ENCODE results near the gene HRH4. TPM values are rescaled to one million over a fixed set of nuclear protein-coding genes. Genes with fewer than 3 reads are reported as not detected.
A peak's percentile ranks its signal among the peaks of the same experiment; 100 is the strongest.

Gene HRH4
- total RNA-seq, 2 donors from 2014 or later: 0.20 TPM; not detected in 1

GRCh38 chr18:24485681-24486080 is 25.2 kb downstream of the HRH4 start:
- Mint-ChIP-seq H3K27ac (no peak overlapping the region), H3K36me3 (ENCODE audit: low read depth) (no peaks in the 10 kb centered on the region), H3K9me3 (no peaks in the 10 kb centered on the region), H3K4me3 (no peak overlapping the region), H3K27me3 (ENCODE audit: insufficient read depth) (peaks cover 1% of the 10 kb centered on the region), H3K4me1 (peaks cover 3% of the 10 kb centered on the region)
- WGBS, 2 experiments (ENCODE audit: insufficient coverage in 1 of 2, insufficient read length in 1 of 2): 93 to 97% methylated on average over 2 of the region's 3 CpGs
- Histone ChIP-seq H3K4me1 (ENCODE audit: control insufficient read depth, insufficient read depth, low read length) (no peaks in the 10 kb centered on the region), H3K9me3 (ENCODE audit: control insufficient read depth, low read length) (no peaks in the 10 kb centered on the region), H3K27me3 (ENCODE audit: control insufficient read depth, insufficient read depth, low read length, poor library complexity, severe bottlenecking) (no peaks in the 10 kb centered on the region), H3K9ac (ENCODE audit: extremely low read depth, low read length, poor library complexity, severe bottlenecking) (no peak overlapping the region), H3K36me3 (ENCODE audit: control insufficient read depth, insufficient read depth, low read length) (no peaks in the 10 kb centered on the region), H3K4me3 (ENCODE audit: low read length) (no peak overlapping the region), H3K27ac (ENCODE audit: low read depth, low read length) (no peak overlapping the region)
- TF ChIP-seq CTCF (conservative IDR thresholded peaks at IDR 0.05): no peak
- no peak for DNase-seq

GRCh38 chr18:24486684-24487083 is 26.2 kb downstream of the HRH4 start:
- H3K9me3 Mint-ChIP-seq: no peaks in the 10 kb centered on the region
- H3K27ac Mint-ChIP-seq: no peak overlapping the region

GRCh38 chr18:24488824-24489493 is 28.5 kb downstream of the HRH4 start:
- Histone ChIP-seq H3K36me3 (ENCODE audit: control insufficient read depth, insufficient read depth, low read length) (no peaks in the 10 kb centered on the region), H3K9me3 (ENCODE audit: control insufficient read depth, low read length) (peaks cover 5% of the 10 kb centered on the region), H3K27me3 (ENCODE audit: control insufficient read depth, insufficient read depth, low read length, poor library complexity, severe bottlenecking) (no peaks in the 10 kb centered on the region), H3K27ac (ENCODE audit: low read depth, low read length) (no peak overlapping the region), H3K9ac (ENCODE audit: extremely low read depth, low read length, poor library complexity, severe bottlenecking) (no peak overlapping the region), H3K4me1 (ENCODE audit: control insufficient read depth, insufficient read depth, low read length) (no peaks in the 10 kb centered on the region), H3K4me3 (ENCODE audit: low read length) (no peak overlapping the region)
- H3K27ac Mint-ChIP-seq: no peak overlapping the region
- H3K27me3 Mint-ChIP-seq (ENCODE audit: insufficient read depth): no peaks in the 10 kb centered on the region
- no peak for DNase-seq
- H3K36me3 Mint-ChIP-seq (ENCODE audit: low read depth): no peaks in the 10 kb centered on the region
- no peak overlapping the region for H3K4me3 Mint-ChIP-seq
- TF ChIP-seq CTCF (conservative IDR thresholded peaks at IDR 0.05): peak; percentile 83
- WGBS, 2 experiments (ENCODE audit: insufficient coverage in 1 of 2, insufficient read length in 1 of 2): 73 to 80% methylated on average over 1 to 5 of the region's 7 CpGs
- peaks cover 3% of the 10 kb centered on the region for H3K4me1 Mint-ChIP-seq
- no peaks in the 10 kb centered on the region for H3K9me3 Mint-ChIP-seq

More at GRCh38 chr18:24486684-24487083, 26.2 kb downstream of the HRH4 start:
- Histone ChIP-seq H3K27ac (ENCODE audit: low read depth, low read length) (no peak overlapping the region), H3K27me3 (ENCODE audit: control insufficient read depth, insufficient read depth, low read length, poor library complexity, severe bottlenecking) (no peaks in the 10 kb centered on the region), H3K9me3 (ENCODE audit: control insufficient read depth, low read length) (no peaks in the 10 kb centered on the region), H3K4me1 (ENCODE audit: control insufficient read depth, insufficient read depth, low read length) (no peaks in the 10 kb centered on the region), H3K36me3 (ENCODE audit: control insufficient read depth, insufficient read depth, low read length) (no peaks in the 10 kb centered on the region), H3K4me3 (ENCODE audit: low read length) (no peak overlapping the region), H3K9ac (ENCODE audit: extremely low read depth, low read length, poor library complexity, severe bottlenecking) (no peak overlapping the region)
- H3K27me3 Mint-ChIP-seq (ENCODE audit: insufficient read depth): peaks cover 1% of the 10 kb centered on the region
- no peak for DNase-seq
- 94 to 99% methylated on average over 8 to 9 of the region's 9 CpGs for WGBS, 2 experiments (ENCODE audit: insufficient coverage in 1 of 2, insufficient read length in 1 of 2)
- no peak overlapping the region for H3K4me3 Mint-ChIP-seq
- TF ChIP-seq CTCF (conservative IDR thresholded peaks at IDR 0.05): no peak
- H3K4me1 Mint-ChIP-seq: peaks cover 3% of the 10 kb centered on the region
- H3K36me3 Mint-ChIP-seq (ENCODE audit: low read depth): no peaks in the 10 kb centered on the region

Data from endodermal cell (in vitro differentiated cells).